Measurements from ENCODE around the gene UBAP1L.

DNA sequence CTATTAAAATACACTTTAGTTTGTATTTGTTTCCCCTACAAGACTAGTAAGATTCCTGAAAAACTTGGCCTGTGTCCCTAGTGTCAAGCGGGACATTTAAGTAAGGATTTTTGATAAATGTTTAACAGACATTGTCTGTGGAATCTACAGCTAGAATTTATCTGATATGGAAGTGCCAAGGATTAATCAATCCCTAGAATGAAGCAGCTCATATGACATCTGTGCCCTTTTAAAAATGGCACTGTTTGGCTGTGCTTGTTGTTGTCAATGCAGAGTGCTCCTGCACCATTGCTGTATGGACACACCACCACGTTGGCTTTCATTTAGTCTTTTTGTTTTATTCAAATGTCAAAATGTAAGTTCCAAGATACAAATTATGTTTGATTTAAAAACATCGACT lies 32.9 kb upstream of the UBAP1L start:
- TF ChIP-seq, protein P1, sequence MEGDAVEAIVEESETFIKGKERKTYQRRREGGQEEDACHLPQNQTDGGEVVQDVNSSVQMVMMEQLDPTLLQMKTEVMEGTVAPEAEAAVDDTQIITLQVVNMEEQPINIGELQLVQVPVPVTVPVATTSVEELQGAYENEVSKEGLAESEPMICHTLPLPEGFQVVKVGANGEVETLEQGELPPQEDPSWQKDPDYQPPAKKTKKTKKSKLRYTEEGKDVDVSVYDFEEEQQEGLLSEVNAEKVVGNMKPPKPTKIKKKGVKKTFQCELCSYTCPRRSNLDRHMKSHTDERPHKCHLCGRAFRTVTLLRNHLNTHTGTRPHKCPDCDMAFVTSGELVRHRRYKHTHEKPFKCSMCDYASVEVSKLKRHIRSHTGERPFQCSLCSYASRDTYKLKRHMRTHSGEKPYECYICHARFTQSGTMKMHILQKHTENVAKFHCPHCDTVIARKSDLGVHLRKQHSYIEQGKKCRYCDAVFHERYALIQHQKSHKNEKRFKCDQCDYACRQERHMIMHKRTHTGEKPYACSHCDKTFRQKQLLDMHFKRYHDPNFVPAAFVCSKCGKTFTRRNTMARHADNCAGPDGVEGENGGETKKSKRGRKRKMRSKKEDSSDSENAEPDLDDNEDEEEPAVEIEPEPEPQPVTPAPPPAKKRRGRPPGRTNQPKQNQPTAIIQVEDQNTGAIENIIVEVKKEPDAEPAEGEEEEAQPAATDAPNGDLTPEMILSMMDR (IDR thresholded peaks at IDR 0.05): no peak
- no peak for TF ChIP-seq POLR2A (IDR thresholded peaks at IDR 0.05)

Measured in Peyer's patch (tissue), 4 donors.